ENCODE data around the gene NKAP.

DNA sequence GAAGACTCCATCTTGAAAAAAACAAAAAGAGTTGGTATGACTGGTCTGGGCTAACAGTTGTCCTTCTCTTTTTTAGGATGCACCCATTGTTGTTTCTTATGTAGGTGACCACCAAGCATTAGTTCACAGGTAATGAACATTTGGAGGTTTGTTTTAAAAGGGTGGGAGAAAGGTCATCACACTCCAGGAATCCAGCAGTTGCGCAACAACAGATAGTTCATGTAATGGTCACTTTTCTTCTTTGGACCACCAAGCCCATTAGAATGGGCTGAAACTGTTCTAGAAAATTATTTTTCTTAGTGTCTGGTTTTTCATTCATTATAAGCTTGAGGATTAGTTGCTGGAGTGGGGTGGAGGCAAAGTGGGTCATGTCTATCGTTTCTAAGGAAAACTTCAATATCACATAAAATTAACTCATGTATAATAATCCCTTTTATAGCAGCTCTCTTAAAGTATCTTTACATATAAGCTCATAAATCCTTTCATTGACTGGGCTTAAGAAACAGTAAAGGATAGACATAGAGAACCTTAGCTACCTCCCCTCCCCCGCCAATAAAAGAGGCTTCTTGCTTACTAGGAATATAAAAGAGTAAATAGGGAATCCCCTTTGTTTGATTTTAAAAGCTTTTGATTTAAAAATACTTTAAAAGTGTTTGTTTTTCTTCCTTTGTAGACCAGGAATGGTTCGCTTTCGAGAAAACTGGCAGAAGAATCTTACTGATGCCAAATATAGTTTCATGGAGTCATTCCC, 23.5 kb downstream of the NKAP start:
- TF ChIP-seq, protein P1, sequence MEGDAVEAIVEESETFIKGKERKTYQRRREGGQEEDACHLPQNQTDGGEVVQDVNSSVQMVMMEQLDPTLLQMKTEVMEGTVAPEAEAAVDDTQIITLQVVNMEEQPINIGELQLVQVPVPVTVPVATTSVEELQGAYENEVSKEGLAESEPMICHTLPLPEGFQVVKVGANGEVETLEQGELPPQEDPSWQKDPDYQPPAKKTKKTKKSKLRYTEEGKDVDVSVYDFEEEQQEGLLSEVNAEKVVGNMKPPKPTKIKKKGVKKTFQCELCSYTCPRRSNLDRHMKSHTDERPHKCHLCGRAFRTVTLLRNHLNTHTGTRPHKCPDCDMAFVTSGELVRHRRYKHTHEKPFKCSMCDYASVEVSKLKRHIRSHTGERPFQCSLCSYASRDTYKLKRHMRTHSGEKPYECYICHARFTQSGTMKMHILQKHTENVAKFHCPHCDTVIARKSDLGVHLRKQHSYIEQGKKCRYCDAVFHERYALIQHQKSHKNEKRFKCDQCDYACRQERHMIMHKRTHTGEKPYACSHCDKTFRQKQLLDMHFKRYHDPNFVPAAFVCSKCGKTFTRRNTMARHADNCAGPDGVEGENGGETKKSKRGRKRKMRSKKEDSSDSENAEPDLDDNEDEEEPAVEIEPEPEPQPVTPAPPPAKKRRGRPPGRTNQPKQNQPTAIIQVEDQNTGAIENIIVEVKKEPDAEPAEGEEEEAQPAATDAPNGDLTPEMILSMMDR (IDR thresholded peaks at IDR 0.05): no peak
- TF ChIP-seq POLR2A (IDR thresholded peaks at IDR 0.05): no peak
